NCI-H774 (cell line): ENCODE measurements around the gene BEST3.
"Not testable (repeated sequence)": the region's sequence is repeated elsewhere in the genome, so short reads cannot be mapped to it uniquely, and the experiment has no call there.

Experiments used
- DNase-seq: peaks from one replicate; lab custom pipeline; 2025; lab: John Stamatoyannopoulos, UW

Gene BEST3

DNA sequence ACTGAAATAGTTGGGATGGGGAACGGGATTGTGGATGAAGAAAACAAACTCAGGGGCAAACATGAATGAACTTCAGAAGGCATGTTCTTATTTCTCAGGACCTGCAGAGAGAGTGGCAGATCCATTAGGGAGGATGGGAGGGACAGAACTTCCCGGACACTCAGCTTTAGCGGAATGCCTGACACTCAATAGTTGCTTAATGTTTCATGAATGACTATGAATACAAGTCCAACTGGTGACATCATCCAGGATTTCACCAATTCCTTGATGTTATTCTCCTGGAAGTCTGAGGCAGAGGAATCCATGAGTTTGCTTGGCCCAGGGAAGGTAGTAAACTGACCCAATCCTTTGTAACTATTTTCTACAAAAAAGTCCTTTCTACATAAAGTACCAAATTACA is 50.6 kb downstream of the BEST3 start:
- no peak for DNase-seq

DNA sequence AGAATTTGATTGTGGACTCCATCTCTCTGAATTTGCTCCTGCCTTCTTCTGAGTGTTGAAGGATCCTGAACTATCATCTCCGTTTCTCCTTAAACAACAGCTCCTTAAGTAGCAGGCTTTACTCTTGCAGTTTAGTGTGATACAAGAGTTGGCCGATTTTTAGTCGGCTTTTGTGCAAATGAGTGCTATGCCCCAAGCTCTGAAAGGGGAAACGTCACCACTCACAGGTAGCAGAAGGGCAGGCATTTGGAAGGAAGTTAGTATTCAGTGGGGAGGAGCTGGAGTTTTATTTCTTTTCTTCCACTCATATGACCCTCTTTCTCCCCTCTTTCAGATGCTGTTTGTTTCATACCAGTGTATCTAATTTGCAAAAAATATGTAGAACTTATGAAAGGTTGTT is 51.9 kb downstream of the BEST3 start:
- no peak for DNase-seq

DNA sequence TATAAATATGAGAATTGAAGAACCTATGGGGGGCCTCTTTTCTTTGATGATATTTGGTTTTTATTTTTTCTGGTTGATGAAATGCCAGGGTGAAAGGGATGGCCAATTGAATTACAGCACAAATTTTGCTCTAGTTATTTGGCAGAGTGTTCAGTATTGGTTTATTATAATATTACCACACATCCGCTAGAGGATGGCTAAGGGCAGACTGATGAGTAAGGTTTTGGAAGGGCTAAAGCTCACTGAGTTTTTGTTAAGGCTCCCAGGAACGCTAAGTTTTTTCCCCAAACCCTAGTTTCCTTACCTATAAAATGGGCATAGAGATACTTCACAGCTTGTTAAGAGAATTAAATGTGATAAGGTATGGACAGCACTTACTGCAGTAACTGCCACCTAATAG is 54.1 kb downstream of the BEST3 start:
- no peak for DNase-seq

DNA sequence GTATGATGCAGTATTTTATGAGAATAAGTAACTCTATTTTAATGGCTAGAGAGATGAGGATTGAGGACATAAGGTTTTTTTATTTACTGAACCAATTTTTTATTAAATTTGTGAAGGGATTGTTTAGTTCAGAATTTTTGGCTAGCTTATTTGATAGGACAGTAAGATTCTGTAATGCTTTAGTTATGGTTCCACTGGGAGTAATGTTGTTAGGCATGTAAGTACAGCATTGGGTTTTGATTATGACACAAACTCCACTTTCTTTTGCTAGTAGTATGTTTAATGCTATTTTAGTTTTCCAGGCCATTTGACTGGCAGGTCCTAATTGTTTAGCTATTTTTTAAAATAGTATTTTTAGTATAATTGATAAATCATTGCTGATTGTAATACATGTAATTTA is 54.6 kb downstream of the BEST3 start:
- DNase-seq = no peak

DNA sequence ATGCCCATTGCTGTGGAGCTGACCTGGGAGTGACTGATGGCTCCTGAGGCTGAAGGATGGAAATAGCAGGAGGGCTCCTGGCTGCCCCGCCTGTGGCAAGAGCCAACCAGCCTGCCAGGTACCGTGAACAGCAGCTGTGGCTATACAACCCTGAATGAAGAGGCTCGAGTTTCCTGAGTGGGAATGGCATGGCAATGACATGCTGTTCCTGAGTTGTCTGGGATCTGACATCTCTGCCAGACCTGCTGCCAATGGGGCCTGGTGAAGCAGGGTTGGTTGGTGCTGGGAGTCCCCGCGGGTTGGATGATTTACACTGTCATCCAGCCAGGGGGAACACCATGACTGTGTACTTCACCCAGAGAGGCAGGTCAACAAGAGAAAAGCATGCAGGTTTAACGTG is 56.6 kb downstream of the BEST3 start:
- no peak for DNase-seq

DNA sequence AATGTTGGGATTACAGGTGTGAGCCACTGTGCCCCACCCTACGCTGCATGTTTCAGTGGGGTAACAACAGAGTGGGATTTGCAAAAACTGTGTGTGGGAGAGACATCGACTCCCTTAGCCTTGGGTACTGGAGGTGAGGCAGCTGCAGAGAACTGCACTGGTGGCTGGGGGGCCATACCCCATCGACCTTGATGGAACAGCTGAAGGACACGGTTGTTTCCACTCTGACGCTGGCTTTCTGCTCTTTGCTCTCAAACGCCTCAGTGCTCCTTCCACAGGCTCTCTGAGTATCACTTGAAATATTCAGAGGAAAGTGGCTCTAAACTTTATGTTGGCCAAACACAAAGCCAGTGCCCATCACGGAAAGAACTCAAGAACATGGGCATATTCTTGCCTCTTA is 57.6 kb downstream of the BEST3 start:
- DNase-seq = no peak

DNA sequence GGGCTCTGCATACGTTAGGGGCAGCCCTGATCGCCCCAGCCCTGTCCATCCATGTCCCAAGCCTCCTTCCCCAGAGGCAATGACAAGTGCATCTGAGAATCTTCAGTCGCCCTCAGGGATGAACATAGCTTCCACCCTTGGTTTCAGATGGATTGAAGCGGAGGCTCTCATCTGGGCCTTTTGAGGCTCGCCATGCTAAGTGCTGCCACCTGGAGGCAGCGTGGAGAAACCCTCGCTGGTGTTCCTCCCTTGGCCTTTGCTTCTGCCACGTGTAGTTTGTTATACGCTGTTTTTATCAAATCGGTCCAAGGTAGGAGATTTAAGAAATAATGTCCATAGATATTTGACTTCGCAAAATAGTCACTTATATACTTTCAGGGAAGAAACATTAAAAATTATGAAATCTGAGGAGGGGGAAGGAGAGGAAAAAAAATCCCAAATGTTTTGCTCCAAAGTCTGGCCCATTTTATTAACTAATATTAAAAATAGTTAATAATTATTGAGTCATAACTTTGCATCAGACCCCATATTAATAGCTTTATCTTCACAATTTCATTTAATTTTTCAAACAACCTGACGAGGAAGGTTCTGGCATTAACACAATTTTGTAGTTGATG is 59.6 kb downstream of the BEST3 start:
- peak; percentile 35 for DNase-seq

DNA sequence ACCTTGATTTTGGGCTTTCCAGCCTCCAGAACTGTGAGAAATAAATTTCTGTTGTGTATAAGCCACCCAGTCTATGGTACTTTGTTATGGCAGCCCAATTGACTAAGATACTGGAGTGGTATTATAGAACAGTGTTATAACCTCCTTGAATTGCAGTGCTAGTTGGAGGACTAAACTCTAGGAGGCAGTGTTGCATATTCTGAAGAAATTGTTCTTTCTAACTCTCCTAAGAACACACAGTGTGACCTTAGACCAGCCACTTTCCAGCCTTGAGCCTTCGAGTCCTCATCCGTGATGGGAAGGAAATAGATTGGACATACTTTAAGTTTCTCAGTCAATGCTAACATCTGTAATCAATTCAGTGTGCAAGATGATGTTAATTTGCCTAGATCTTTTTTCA is 66.0 kb downstream of the BEST3 start:
- no peak for DNase-seq

DNA sequence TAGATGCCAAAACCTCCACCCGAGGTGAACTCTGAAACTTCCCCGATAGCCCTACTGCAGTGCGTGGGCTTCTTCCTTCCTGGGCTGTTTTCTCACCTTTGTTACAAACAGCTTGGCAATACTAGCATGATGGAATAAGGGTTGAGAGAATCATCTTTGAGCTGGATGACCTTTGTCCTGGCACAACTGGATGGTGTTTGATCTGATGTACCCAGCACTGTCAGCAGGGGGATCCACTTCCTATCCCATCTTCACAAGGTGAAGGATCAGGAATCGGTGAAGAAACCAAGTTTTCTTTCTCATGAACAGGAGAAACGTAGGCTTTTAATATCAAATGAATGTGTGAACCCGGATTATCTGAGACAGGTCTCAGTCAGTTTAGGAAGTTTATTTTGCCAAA is 68.9 kb downstream of the BEST3 start:
- no peak for DNase-seq

DNA sequence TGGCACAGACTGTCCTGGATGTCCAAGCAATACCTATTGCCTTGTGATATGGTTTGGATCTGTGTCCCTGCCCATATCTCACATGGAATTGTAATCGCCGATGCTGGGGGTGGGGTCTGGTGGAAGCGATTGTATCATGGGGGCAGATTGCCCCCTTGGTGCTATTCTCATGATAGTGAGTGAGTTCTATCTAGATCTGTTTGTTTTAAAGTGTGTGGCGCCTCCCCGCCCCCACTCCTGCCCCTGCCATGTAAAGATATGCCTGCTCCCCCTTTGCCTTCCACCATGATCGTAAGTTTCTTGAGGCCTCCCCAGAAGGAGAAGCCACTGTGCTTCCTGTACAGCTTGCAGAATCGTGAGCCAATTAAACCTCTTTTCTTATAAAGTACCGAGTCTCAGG is 71.6 kb downstream of the BEST3 start:
- DNase-seq = no peak

DNA sequence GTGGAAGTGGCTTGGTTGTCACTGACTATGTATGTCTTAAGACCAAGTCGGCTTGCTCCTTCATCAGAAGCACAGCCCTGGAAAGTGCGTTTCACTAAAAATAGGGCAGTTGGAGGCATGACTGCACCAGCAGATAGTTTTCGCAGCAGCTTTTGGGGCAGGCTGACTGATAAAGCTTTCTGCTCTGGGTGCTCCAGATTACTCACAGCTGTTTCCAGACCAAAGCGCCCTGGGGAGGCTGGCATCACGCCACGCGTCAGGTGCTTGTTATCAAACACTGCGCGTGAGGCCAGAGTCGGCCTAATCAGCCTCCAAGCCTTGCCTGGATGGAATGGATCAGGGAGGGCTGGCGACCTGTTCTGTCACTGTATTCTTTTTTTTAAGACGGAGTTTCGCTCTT is 75.1 kb downstream of the BEST3 start:
- DNase-seq = peak; percentile 41

DNA sequence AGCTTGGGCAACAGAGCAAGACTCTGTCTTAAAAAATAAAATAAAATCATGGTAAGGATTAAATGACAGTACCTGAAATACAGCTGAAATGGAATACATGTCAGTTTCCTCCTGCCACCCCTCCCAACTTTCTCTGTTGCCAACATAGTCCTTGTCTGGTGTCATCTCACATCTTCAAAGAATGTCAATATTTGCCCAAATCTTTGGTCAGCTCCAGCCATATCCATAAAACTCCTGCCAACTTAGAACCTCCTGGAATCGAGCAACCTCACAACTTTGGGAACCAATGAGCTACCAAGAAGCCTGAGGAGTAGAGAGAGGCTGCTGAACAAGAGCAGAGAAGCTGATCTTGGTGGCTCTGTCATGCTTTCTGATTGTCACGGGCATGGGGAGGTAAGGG is 77.6 kb downstream of the BEST3 start:
- DNase-seq = no peak

DNA sequence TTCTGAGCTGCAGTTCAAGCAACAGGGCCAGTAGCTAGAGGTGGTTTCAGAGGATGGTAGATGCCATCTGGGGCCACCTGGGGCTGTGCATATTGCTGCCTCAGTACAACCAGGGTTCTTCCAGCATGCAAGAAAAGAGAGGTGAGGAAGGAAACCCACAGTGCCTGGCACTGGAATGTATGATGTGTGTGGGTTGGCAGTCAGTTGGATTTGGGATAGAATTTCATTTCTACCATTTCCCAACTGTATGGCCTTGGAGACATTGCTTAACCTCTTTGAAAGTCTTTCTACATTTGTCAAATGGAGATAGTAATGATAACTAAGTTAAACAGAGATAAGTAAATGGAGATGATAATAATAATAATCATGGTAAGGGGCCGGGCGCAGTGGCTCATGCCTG is 78.2 kb downstream of the BEST3 start:
- no peak for DNase-seq

DNA sequence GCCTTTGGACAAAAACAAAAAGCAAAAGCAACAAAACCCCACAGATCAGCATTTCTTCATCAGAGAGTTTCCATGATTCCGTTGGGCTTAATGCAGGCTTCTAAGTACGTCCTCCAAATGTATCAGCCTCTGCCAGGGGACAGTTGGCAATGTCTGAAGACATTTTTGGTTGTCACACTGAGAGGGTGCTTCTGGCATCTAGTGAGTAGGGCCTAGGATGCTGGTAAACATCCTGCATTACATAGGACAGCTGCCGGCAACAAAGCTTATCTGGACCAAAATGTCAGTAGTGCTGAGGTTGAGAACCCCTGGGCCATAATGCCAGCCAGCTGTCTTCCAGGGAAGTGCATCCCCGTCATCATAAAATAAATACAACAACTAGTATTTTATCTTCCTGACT is 79.0 kb downstream of the BEST3 start:
- DNase-seq = no peak

DNA sequence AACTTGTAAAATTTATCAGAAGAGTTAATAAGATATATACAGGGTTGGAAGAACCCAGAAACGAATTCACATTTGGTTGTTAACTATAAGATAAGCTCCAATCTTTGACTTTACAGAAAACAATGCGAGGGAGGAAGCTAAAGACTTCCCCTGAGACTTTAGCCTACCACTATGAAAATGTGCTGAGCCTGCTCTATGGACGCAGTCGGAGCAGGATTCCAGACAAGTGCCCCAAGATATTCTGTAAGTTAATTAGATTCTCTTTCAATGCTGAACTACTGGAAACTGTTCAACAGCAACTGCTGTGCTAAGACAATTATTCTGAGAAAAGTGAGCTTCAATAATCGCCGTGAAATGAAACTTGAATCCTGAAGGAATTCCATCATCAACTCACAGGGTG is 80.1 kb downstream of the BEST3 start:
- DNase-seq = no peak

DNA sequence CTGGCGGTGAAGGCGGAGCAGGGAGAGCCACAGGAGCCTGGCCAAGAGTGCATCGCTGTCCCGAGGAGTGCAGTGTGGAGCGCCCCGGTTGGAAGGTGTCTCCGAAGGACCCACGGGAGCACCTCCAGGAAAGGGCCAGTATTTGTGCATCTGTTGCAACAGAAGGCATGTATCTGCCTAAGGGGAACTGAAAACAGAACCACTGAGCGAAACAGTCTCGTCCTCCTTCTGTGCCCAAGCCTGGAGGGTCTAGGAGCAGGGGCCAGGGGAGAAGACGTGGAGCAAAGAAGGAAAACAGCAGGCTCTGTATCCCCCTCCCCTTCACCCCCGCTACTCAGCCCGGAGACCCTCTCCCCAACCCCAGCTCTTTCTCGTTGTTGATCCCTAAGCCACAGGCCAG is 83.1 kb downstream of the BEST3 start:
- no peak for DNase-seq

DNA sequence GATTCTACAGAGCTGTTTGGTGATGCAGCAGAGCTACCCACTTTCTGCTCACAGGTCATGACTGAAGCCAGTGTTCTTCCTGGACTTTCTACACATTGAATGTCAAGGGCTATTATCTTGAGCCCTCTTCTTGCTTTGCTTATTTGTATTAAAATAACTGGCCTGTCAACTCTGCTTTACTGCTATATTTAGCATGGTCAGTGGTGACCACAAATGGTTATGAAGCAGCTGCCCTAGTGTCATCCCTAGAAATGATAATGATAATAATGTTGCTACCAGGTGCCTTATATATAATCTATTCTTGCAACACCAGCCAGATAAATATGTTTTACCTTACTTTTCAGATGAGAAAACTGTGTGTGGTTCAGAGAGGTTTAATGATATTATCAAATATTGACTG is 85.8 kb downstream of the BEST3 start:
- no peak for DNase-seq

DNA sequence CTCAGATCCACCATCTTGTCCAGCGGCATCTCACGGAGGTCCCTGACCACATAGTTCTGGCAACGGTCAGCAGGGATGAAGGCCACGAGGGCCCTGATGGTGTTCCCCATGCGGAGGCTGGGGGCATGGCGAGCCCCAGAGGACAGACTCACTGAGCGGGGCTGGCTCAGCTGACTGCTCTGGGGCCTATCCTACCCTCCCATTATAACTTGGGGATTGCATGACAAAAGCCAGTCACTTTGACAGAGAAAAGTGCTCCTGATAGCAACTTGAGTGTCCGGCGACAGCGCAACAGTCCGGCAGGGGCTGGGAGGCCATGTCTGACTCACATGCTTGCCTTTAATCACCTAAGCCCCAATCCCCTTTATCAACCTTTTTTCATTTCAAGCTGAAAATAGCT is 88.4 kb downstream of the BEST3 start, which contains the start of gene LRRC10:
TSS of gene LRRC10 (minus strand) at position 179 of the 400 bp plus-strand sequence. CDS start at position 110, 69 bp downstream.
- DNase-seq = no peak

DNA sequence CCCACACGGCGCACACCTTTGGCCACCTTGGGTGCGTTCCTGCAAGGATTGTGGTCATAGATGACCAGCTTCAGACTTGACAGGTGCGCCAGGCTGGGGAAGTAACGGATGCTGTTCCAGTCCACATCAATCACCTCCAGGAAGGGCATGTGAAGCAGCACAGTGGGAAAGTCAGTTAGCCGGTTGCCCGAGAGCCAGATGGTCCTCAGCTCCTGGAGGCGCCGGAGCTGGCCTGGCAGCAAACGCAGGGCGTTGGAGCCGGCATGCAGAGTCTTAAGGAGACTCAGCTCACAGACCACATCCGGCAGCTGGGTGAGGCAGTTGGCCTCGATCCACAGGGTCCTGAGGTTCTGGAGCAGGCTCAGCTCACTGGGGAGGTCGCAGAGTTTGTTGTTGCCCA is 89.0 kb downstream of the BEST3 start:
- no peak for DNase-seq

DNA sequence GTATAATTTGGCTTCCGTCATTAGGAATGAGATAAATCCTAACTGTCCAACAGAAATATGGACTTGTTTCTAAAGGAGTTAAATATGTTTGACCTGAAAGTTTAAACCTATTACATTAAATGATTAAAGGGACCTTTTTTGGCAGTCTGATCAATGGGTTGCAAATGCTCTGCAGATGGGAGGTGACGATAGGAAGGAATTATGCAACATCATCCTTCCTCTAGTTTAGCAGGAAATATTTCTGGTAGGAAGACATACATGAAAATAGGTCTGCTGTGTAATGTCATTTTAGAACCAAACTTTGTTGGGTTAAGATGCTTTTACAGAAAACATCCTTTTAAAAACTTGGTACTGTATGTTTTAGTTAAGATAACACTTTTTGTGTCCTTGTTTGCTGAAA is 91.0 kb downstream of the BEST3 start:
- no peak for DNase-seq

DNA sequence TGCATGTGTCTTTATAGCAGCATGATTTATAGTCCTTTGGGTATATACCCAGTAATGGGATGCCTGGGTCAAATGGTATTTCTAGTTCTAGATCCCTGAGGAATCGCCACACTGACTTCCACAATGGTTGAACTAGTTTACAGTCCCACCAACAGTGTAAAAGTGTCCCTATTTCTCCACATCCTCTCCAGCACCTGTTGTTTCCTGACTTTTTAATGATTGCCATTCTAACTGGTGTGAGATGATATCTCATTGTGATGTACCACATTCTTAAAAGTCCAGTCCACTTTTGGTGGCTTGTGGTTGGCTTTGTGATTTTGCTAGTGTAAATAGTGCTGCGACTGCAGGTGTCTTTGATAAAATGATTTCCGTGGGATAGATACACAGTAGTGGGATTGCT is 94.8 kb downstream of the BEST3 start:
- DNase-seq = not testable (repeated sequence)
